BE2C (cell line): ENCODE data around the gene JAKMIP1.

Experiments
- DNase-seq: peaks from one replicate; pipeline ENCODE4 v3.0.0-alpha.2; 2020
- H3K27me3 ChIP-seq: fragments of 250-450 bp; sonication (Bioruptor Pico); 2 replicates; pipeline ENCODE4 v1.5.1; 2020; ENCODE audit warnings: mild to moderate bottlenecking
- H3K36me3 ChIP-seq: fragments of 250-450 bp; sonication (Bioruptor Pico); 2 replicates; pipeline ENCODE4 v1.5.1; 2020; ENCODE audit warnings: mild to moderate bottlenecking
- H3K4me1 ChIP-seq: fragments of 250-450 bp; sonication (Bioruptor Pico); 2 replicates; pipeline ENCODE4 v1.5.1; 2020
- H3K4me3 ChIP-seq: 2 replicates; pipeline ENCODE4 v1.5.1; 2011; ENCODE audit warnings: low read depth, low read length
- H3K9me3 ChIP-seq: fragments of 250-450 bp; sonication (Bioruptor Pico); 2 replicates; pipeline ENCODE4 v1.5.1; 2020
- TF ChIP-seq, protein P1 (sequence below): IDR thresholded peaks from 2 replicates; pipeline ENCODE4 v1.5.1; 2012; ENCODE audit warnings: mild to moderate bottlenecking, low read depth, low read length

The JAKMIP1 gene

GRCh38 chr4:6063684-6064083 is 136.7 kb downstream of the JAKMIP1 start:
- TF ChIP-seq, protein P1, sequence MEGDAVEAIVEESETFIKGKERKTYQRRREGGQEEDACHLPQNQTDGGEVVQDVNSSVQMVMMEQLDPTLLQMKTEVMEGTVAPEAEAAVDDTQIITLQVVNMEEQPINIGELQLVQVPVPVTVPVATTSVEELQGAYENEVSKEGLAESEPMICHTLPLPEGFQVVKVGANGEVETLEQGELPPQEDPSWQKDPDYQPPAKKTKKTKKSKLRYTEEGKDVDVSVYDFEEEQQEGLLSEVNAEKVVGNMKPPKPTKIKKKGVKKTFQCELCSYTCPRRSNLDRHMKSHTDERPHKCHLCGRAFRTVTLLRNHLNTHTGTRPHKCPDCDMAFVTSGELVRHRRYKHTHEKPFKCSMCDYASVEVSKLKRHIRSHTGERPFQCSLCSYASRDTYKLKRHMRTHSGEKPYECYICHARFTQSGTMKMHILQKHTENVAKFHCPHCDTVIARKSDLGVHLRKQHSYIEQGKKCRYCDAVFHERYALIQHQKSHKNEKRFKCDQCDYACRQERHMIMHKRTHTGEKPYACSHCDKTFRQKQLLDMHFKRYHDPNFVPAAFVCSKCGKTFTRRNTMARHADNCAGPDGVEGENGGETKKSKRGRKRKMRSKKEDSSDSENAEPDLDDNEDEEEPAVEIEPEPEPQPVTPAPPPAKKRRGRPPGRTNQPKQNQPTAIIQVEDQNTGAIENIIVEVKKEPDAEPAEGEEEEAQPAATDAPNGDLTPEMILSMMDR: no peak
- no peak for DNase-seq
- Histone ChIP-seq H3K4me1 (no peaks in the 10 kb centered on the region), H3K36me3 (peaks cover 4% of the 10 kb centered on the region; the same call in 1 of the 2 replicates), H3K9me3 (no peaks in the 10 kb centered on the region; the same call in 1 of the 2 replicates), H3K27me3 (no peaks in the 10 kb centered on the region), H3K4me3 (no peak overlapping the region)

- H3K4me3 ChIP-seq: no peak overlapping the region
- no peaks in the 10 kb centered on the region for H3K4me1 ChIP-seq
- DNase-seq: no peak
- H3K27me3 ChIP-seq: no peaks in the 10 kb centered on the region
- H3K36me3 ChIP-seq: peaks cover 5% of the 10 kb centered on the region; the same call in 1 of the 2 replicates
- TF ChIP-seq, protein P1: no peak
- no peaks in the 10 kb centered on the region; the same call in 1 of the 2 replicates for H3K9me3 ChIP-seq
Observed at GRCh38 chr4:6062133-6062532, 138.2 kb downstream of the JAKMIP1 start.

DNA sequence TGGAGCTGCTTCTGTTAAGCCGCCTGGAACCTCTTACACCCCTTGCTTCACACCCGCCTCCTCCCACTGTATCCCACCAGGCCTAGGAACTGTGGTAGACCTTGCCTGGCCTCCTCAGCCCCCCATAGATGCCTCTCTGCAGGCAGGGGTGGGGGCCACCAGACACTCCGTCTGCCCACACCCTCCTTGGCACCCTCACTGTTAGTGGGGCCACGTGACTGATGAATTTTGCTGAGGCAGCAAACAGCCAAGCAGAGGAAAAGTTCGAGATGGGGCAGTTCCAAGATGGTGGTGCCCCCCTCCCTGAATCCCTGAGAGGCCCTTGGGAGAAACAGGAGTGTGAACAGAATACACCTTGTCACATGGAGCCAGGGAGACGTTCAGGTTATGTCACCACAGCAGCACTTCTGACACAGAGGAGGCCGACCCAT is 141.0 kb downstream of the JAKMIP1 start:
- peaks cover 5% of the 10 kb centered on the region; the same call in 1 of the 2 replicates for H3K36me3 ChIP-seq
- H3K4me1 ChIP-seq: no peaks in the 10 kb centered on the region
- TF ChIP-seq, protein P1: no peak
- H3K27me3 ChIP-seq: no peaks in the 10 kb centered on the region
- DNase-seq: no peak
- H3K4me3 ChIP-seq: no peak overlapping the region
- no peaks in the 10 kb centered on the region; the same call in 1 of the 2 replicates for H3K9me3 ChIP-seq

GRCh38 chr4:6058531-6059374 is 141.6 kb downstream of the JAKMIP1 start:
- TF ChIP-seq, protein P1: no peak
- Histone ChIP-seq H3K4me1 (no peaks in the 10 kb centered on the region), H3K27me3 (no peaks in the 10 kb centered on the region), H3K4me3 (no peak overlapping the region), H3K9me3 (no peaks in the 10 kb centered on the region; the same call in 1 of the 2 replicates), H3K36me3 (peaks cover 5% of the 10 kb centered on the region; the same call in 1 of the 2 replicates)
- DNase-seq: no peak

DNA sequence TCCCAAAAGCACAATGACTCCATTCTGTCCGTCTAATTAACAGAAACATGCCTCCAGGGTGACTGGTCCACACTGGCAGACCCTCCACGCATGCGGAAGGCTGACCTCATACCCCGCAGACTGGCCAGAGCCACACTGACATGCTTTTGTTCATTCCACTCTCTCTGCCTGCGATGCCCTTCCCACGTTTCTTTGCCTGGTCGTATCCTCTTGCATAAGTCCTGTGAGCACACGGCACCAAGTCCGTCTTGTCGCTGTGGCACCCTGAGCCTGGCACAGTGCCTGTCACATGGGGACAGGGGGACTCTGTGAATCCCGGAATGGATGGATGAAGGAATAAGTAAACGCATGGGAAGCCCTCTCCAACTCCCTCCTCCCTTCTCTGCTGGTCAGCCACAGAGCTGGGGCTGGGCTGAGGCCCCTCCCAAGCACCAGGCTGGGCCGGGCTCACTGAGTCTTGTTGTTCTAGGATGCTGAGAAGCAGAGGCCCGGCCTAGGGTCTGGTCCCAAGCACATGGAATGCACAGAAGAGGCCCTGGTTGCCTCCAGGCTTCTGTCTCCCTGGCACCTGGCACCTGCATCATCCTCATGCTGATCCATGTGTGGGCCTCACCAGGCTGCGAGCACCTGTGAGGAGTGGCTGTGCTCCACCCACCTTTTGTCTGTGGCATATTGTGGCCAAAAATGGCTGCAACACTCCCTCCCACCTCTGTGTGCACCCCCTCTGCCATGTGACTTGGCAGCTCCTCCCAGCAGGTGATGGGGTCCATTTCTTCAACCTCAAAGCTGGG is 143.2 kb downstream of the JAKMIP1 start:
- H3K4me1 ChIP-seq: no peaks in the 10 kb centered on the region
- H3K27me3 ChIP-seq: no peaks in the 10 kb centered on the region
- TF ChIP-seq, protein P1: no peak
- no peak overlapping the region for H3K4me3 ChIP-seq
- no peaks in the 10 kb centered on the region; the same call in 1 of the 2 replicates for H3K9me3 ChIP-seq
- no peak for DNase-seq
- H3K36me3 ChIP-seq: peaks cover 5% of the 10 kb centered on the region; the same call in 1 of the 2 replicates
